Hematopoietic multipotent progenitor cell (in vitro differentiated cells): ENCODE measurements around the gene RMRP. TPM values are rescaled to one million over a fixed set of nuclear protein-coding genes. Genes with fewer than 3 reads are reported as not detected.

Experiments
- DNase-seq, 3 donors: peaks; one replicate each; pipeline ENCODE4 v3.0.0-alpha.2; 2011 to 2015; ENCODE audit warnings: low read depth in 2 of 3, low spot score in 2 of 3
- total RNA-seq: library from RNA; depleted of rRNA; stranded (reverse); fragments of >200 nt; gene quantifications from one replicate; pipeline ENCODE4 v1.2.3, GENCODE V29; 2012

Gene RMRP
- total RNA-seq, 1 donor, result 38,740 TPM

GRCh38 chr9:35667939-35668338 is 10.1 kb upstream of the RMRP start:
- DNase-seq, result no peak

- no peak for DNase-seq
Measured at GRCh38 chr9:35666549-35666948, 8.7 kb upstream of the RMRP start.

DNA sequence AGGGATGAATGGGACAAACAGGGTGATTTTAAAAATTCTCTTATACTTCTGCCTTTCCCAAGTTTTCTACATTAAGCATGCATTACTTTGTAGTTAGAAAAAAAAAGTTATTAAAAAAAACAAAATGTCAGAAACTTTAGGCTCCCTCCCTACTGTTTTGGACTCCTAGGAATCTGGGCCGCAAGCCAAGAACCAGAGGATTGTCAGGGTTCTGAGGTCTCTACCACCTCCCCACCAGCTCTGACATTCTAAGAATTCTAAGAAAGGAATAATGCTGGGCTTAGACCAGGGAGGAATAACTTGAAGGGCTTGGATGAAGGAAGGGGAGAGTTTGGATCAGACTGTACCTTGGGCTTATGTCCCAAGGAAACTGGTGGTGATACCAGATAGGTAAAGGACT is 8.2 kb upstream of the RMRP start:
- DNase-seq, result no peak

GRCh38 chr9:35665471-35665818 is 7.6 kb upstream of the RMRP start:
- no peak for DNase-seq

GRCh38 chr9:35664531-35665470 is 7.0 kb upstream of the RMRP start, which contains the start of gene ARHGEF39:
ARHGEF39 (minus strand) TSS chr9:35665195; CDS start chr9:35665169, 26 bp downstream.
- DNase-seq, result peak in 2 of 3 donors; percentile 53 to 57

- DNase-seq, result no peak
Measured at GRCh38 chr9:35662437-35662836, 4.6 kb upstream of the RMRP start.

- DNase-seq, result no peak
Measured at GRCh38 chr9:35661756-35662350, 4.0 kb upstream of the RMRP start.

- no peak for DNase-seq
Measured at GRCh38 chr9:35660966-35661415, 3.2 kb upstream of the RMRP start.

DNA sequence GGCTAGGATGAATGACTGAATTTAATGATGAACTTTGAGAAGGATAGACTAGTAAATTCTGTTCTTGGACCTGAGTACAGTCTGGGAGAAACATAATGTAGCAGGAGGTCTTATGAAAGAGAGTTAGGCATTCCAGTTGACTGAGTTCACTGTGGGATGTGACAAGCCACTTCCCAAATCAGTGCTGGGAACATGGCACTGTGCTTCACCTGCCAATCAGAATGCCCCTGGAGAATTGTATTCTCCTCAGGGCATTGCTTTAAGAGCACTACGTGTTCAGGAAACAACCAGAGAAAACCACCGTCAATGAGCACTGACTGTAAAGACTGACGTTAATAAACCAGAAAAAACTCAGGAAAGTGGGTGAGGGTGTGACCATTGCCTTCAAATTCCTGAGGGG is 1.5 kb upstream of the RMRP start:
- no peak for DNase-seq

- no peak for DNase-seq
Measured at GRCh38 chr9:35658968-35659220, 1.1 kb upstream of the RMRP start.

DNA sequence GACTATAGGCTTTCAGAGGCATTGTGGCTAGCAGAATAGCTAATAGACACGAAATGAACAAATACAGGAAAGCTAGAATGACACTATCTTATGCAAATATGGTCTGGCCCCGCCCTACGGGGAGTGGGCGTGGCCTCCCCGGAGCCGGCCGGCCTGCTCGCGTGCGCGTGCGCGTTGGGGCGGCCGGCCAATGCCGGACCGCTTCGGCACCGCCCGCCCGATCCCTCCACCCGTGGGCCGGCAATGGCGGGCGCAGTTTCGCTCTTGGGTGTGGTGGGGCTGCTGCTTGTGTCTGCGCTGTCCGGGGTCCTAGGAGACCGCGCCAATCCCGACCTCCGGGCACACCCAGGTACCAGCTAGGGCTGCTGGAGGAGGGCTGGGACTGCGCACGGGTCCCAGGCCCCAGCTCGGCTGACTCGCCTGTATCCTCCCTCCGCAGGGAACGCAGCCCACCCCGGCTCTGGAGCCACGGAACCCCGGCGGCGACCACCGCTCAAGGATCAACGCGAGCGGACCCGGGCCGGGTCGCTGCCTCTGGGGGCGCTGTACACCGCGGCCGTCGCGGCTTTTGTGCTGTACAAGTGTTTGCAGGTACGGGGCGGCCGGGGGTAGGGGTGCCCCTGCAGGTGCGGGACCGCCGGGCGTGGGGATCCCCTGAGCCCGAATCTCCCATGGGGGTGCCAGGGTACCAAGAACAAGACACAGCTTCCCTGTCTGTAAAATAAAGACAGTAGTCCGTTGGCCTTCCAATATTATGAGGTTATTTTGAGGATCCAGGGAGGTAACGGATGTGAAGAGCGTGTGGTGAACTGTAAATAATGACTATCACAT is 533 bp upstream of the RMRP start, which contains the start of gene CCDC107:
Gene CCDC107 (plus strand): TSS at position 156 of the 831 bp plus-strand sequence. CDS start 88 bp downstream, at position 244.
- DNase-seq, result peak; percentile 84 to 89 (median 87)

DNA sequence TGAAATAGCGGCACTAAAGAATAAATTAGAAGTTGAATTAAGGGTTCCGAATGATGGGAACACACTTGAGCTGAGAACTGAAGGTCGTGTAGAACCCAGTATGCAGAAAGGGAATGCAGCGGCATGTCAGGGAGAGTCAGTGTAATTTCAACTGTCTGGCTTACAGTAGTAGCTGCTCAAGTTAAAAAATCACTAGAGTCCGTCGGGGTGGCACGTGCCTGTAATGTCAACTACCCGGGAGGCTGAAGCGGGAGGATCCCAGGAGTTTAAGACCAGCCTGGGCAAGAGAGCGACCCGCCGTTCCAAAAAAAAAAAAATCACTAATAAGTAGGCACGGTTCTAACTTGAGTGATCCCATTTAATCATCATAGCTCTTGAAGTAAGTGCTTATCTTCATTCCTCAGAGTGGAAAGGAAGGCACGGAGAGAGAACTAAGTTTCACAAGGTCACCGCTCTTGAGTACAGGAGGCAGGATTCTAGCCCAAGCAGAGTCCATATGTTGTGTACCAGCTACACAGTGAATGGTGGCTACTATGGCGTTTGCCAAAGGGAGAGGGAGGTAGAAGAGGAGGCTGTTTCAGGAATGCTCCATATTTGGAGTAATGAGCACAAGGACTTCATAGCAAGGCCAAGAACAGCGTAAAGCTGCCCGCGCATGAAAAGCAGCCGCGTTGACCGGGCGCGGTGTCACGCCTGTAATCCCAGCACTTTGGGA is 831 bp downstream of the RMRP start:
- no peak for DNase-seq

- DNase-seq, result no peak
Measured at GRCh38 chr9:35656348-35656747, 1.5 kb downstream of the RMRP start.

GRCh38 chr9:35653611-35654010 is 4.2 kb downstream of the RMRP start:
- no peak for DNase-seq

GRCh38 chr9:35652829-35653209 is 5.0 kb downstream of the RMRP start:
- DNase-seq, result no peak

DNA sequence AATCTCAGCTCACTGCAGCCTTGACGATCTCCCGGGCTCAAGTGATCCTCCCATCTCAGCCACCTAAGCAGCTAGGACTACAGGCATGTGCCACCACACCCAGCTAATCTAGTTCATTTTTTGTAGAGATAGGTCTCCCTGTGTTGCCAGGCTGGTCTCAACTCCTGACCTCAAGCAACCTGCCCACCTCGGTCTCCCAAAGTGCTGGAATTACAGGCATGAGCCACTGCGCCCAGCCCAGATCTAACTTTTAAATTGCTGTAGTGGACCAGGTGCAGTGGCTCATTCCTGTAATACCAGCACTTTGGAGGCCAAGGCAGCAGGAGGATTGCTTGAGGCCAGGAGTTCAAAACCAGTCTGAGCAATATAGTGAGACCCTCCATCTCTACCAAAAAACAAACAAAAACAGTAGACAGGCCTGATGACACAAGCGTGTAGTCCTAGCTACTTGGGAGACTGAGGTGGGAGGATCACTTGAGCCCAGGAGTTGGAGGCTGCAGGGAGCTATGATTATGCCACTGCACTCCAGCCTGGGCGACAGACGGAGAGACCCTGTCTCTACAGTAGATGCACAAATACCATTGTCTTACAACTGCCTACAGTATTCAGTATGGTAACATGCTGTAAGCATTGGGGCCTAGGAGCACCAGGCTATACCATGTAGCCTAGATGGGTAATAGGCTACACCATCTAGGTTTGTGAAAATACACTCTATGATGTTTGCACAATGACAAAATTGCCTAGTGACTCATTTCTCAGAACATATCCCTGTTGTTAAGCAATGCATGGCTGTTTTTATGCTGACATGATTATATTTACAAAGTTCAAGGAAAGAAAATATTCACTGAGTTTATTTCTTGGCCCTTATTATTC is 5.6 kb downstream of the RMRP start:
- no peak for DNase-seq

DNA sequence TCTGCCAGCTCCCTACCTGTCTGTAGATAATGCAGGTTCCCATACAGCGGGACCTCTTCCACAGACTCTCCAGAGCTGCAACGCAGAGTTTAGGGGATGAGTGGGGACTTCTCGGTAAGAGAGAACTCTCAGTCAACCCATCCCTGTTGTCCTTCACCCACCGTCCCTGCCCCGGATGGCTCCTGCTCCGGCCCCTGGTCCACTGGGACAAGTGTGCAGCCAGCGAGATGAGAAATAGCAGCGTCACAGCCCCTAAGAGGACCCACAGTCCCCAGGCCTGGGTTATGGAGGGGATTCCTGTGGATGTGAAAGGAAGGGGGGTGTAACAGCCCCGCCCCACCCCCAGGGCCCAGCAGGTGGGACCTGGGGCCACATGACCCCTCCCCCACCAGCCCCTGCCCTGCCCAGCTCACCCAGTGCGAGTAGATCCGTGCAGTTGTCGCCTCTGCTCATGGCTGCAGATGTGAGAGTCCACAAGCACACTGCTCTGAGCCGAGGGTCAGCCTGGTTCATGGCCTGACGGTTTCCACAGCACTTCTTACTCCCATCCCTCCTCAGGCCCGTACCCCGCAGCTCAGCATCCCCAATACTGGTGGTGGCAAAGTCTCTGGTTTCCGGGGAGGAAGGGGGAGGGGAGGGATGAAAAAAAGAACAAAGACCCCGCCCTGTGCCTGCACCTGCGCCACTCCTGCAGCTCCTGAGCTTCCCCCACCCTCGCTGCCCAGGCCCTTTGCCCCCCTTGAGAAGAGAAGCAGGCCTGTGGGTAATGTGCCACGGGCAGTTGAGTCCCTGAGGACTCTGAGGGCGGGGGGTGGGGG is 7.3 kb downstream of the RMRP start, which contains the start of gene SIT1:
Gene SIT1 (minus strand): TSS at position 591 of the 818 bp plus-strand sequence. CDS start 78 bp downstream, at position 513.
- DNase-seq, result no peak

GRCh38 chr9:35649431-35650340 is 8.1 kb downstream of the RMRP start:
- DNase-seq, result no peak
